NCI-H524 treated with DMSO at 0.1 percent for 48 hours (cell line): ENCODE data around the gene ELAPOR1.
"Not testable (repeated sequence)": the region's sequence is repeated elsewhere in the genome, so short reads cannot be mapped to it uniquely, and the experiment has no call there.

ENCODE experiments used
- DNase-seq: peaks from one replicate; lab custom pipeline; 2025; lab: John Stamatoyannopoulos, UW

The ELAPOR1 gene

GRCh38 chr1:109135940-109136339, 22.0 kb downstream of the ELAPOR1 start:
- DNase-seq, result no peak

GRCh38 chr1:109136766-109137165, 22.9 kb downstream of the ELAPOR1 start:
- DNase-seq, result no peak

- DNase-seq, result no peak
Measured at GRCh38 chr1:109137958-109138357, 24.0 kb downstream of the ELAPOR1 start.

- DNase-seq, result no peak
Measured at GRCh38 chr1:109138358-109138757, 24.4 kb downstream of the ELAPOR1 start.

- DNase-seq, result no peak
Measured at GRCh38 chr1:109140392-109140791, 26.5 kb downstream of the ELAPOR1 start.

GRCh38 chr1:109142260-109142659, 28.3 kb downstream of the ELAPOR1 start:
- DNase-seq, result no peak

GRCh38 chr1:109142725-109143124, 28.8 kb downstream of the ELAPOR1 start:
- DNase-seq, result not testable (repeated sequence)

GRCh38 chr1:109148987-109149561, 35.2 kb downstream of the ELAPOR1 start:
- DNase-seq, result peak; percentile 84

GRCh38 chr1:109149874-109150601, 36.1 kb downstream of the ELAPOR1 start:
- no peak for DNase-seq

GRCh38 chr1:109151146-109151990, 37.5 kb downstream of the ELAPOR1 start:
- DNase-seq, result no peak

GRCh38 chr1:109152196-109152595, 38.3 kb downstream of the ELAPOR1 start:
- no peak for DNase-seq

- no peak for DNase-seq
Measured at GRCh38 chr1:109156916-109157385, 43.0 kb downstream of the ELAPOR1 start.

GRCh38 chr1:109158433-109158832, 44.5 kb downstream of the ELAPOR1 start:
- no peak for DNase-seq

- DNase-seq, result no peak
Measured at GRCh38 chr1:109159326-109159725, 45.4 kb downstream of the ELAPOR1 start.

- DNase-seq, result no peak
Measured at GRCh38 chr1:109160071-109160840, 46.3 kb downstream of the ELAPOR1 start.

GRCh38 chr1:109161858-109162606, 48.1 kb downstream of the ELAPOR1 start:
- no peak for DNase-seq

GRCh38 chr1:109162626-109163025, 48.7 kb downstream of the ELAPOR1 start:
- DNase-seq, result no peak

GRCh38 chr1:109163551-109163950, 49.6 kb downstream of the ELAPOR1 start:
- DNase-seq, result no peak
